A673 (cell line): ENCODE data around the gene RASD1. TPM values are rescaled to one million over a fixed set of nuclear protein-coding genes. Genes with fewer than 3 reads are reported as not detected.
A peak's percentile ranks its signal among the peaks of the same experiment; 100 is the strongest.

Experiments
- Bru-seq: library from RNA; stranded (reverse); fragments of 400-500 nt; gene quantifications from one replicate; lab custom pipeline; 2021; lab: Mats Ljungman, UMichigan
- BruChase-seq, 2 experiments: library from RNA; stranded (reverse); fragments of 400-500 nt; gene quantifications; one replicate each; lab custom pipeline; 2021; lab: Mats Ljungman, UMichigan
- BruUV-seq: library from RNA; stranded (reverse); fragments of 400-500 nt; replicated peaks from 2 replicates; lab custom pipeline; 2021; lab: Mats Ljungman, UMichigan
- CTCF ChIA-PET: fragments of 300-600 bp; sonication (Branson Sonifier 250); formaldehyde crosslinking; loops from one replicate; lab custom pipeline; 2022; ENCODE audit warnings: antibody characterized with exemption; lab: Charles Lee
- POLR2A ChIA-PET: fragments of 300-600 bp; sonication (Branson Sonifier 250); formaldehyde crosslinking; loops from one replicate; lab custom pipeline; 2022; ENCODE audit warnings: antibody characterized with exemption; ENCODE audit not compliant: low non-redundant PET; lab: Charles Lee
- DNase-seq: peaks from one replicate; pipeline ENCODE4 v3.0.0-alpha.2; 2015; ENCODE audit warnings: low spot score
- H3K27ac ChIP-seq: fragments of 200-600 bp; sonication (generic); 2 replicates; pipeline ENCODE4 v1.5.1; 2016; ENCODE audit warnings: mixed run types, low read depth, mild to moderate bottlenecking, mixed read lengths, antibody characterized with exemption, low read length; ENCODE audit not compliant: poor library complexity, severe bottlenecking
- H3K27me3 ChIP-seq: fragments of 200-600 bp; sonication (generic); replicated peaks from 2 replicates; pipeline ENCODE4 v1.6.1; 2017; ENCODE audit warnings: mixed run types, low read depth, mild to moderate bottlenecking, mixed read lengths, antibody characterized with exemption, low read length; ENCODE audit not compliant: insufficient read depth, poor library complexity
- H3K36me3 ChIP-seq: fragments of 200-600 bp; sonication (generic); 2 replicates; pipeline ENCODE4 v1.6.1; 2016; ENCODE audit warnings: mixed run types, mild to moderate bottlenecking, mixed read lengths, antibody characterized with exemption, low read length; ENCODE audit not compliant: insufficient read depth, poor library complexity, severe bottlenecking
- H3K4me1 ChIP-seq: fragments of 200-600 bp; sonication (generic); 2 replicates; pipeline ENCODE4 v1.6.1; 2017; ENCODE audit warnings: mixed run types, mild to moderate bottlenecking, mixed read lengths, antibody characterized with exemption, low read length; ENCODE audit not compliant: insufficient read depth, poor library complexity, severe bottlenecking
- H3K4me3 ChIP-seq: fragments of 200-600 bp; sonication (generic); 2 replicates; pipeline ENCODE4 v1.5.1; 2016; ENCODE audit warnings: low read depth, mixed run types, mild to moderate bottlenecking, mixed read lengths, low read length; ENCODE audit not compliant: poor library complexity, severe bottlenecking
- H3K9me3 ChIP-seq: fragments of 200-600 bp; sonication (generic); 2 replicates; pipeline ENCODE4 v1.6.1; 2016; ENCODE audit warnings: mixed run types, low read depth, mild to moderate bottlenecking, mixed read lengths, antibody characterized with exemption, low read length; ENCODE audit not compliant: poor library complexity, severe bottlenecking
- CTCF ChIP-seq: fragments of 300-800, 200-600 bp; sonication (generic); conservative IDR thresholded peaks from 2 replicates; pipeline ENCODE4 v1.5.1; 2017; ENCODE audit warnings: low read depth, mild to moderate bottlenecking, antibody characterized with exemption, low read length, moderate library complexity, mixed read lengths
- EZH2 ChIP-seq: fragments of 200-600 bp; sonication (generic); IDR thresholded peaks from 2 replicates; pipeline ENCODE4 v1.6.1; 2017; ENCODE audit warnings: borderline replicate concordance, low read depth, mild to moderate bottlenecking, mixed read lengths, antibody characterized with exemption, low read length; ENCODE audit not compliant: poor library complexity, severe bottlenecking
- intact Hi-C: fragments of 100-400 bp; cut with micrococcal nuclease; formaldehyde crosslinking; loops from one replicate; pipeline ENCODE4 v1.10.0; 2022; ENCODE audit not compliant: unreplicated experiment
- long read RNA-seq: library from polyadenylated mRNA; stranded (forward); transcript quantifications from one replicate; pipeline ENCODE4 v2.0.0, GENCODE V29; 2022
- total RNA-seq: library from RNA; stranded (reverse); gene quantifications from 2 replicates; pipeline ENCODE4 v1.2.3, GENCODE V29; 2021

RASD1 gene, protein sequence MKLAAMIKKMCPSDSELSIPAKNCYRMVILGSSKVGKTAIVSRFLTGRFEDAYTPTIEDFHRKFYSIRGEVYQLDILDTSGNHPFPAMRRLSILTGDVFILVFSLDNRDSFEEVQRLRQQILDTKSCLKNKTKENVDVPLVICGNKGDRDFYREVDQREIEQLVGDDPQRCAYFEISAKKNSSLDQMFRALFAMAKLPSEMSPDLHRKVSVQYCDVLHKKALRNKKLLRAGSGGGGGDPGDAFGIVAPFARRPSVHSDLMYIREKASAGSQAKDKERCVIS
- total RNA-seq (0.21 and 0.24 TPM in 2 replicates), Bru-seq, nascent RNA (percentile 18 among the genes with signal in this experiment), BruChase-seq, experiment 1, labeled RNA remaining after a 2-hour chase (not detected), BruChase-seq, experiment 2, labeled RNA remaining after a 6-hour chase (not detected)
- long read RNA-seq, partial matches to known transcripts, result 0 of 2 reads
- long read RNA-seq, other reads (novel, unspliced or antisense), result 0 of 2 reads

GRCh38 chr17:17496189-17497064, at the start of gene RASD1:
RASD1 (minus strand) TSS chr17:17496395; CDS start chr17:17496181, 214 bp downstream.
- TF ChIP-seq CTCF (peak; percentile 67), EZH2 (no peak)
- ChIA-PET POLR2A (no interaction called here), CTCF (interaction anchor here (0.6 to 2.3 kb wide), 11 partner anchors 15 to 498 kb away, joined by 3 to 26 read pairs (median 3); no protein-coding TSS in a partner anchor)
- H3K27me3 ChIP-seq, result peaks cover 13% of the 10 kb centered on the region
- peak within 1 kb of the TSS; percentile 38 for H3K27ac ChIP-seq
- H3K4me1 ChIP-seq, result peaks cover 36% of the 10 kb centered on the region
- DNase-seq, result peak; percentile 88
- BruUV-seq, result no TSS peak
- H3K36me3 ChIP-seq, result peaks cover 9% of the 10 kb centered on the region
- no peaks in the 10 kb centered on the region for H3K9me3 ChIP-seq
- intact Hi-C loops, result loop anchor here (1.0 to 10.0 kb wide), 6 partner anchors 74 to 538 kb away; partner anchors contain the start of genes ATPAF2 and GID4
- peak within 1 kb of the TSS; percentile 71 for H3K4me3 ChIP-seq

DNA sequence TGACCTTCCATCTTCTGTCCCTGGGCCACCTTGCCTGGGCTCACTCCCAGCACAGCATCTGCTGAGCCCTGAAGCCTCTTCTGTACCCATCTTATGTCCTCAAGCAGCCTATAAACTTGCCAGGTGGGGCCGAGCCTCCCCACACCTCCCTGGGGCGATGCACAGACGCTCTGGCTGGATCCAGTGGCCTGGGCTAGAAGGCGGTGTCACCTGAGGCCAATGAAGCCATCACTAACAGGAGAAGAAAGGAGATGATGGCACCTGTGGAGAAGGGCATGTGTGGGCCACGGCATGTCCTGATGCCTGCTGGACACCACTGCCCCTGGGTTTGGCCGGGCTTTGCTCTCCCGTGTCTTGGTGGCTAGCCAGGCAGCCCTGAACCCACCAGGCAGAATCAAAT, 49.8 kb upstream of the RASD1 start:
- DNase-seq, result no peak
- H3K4me1 ChIP-seq, result no peaks in the 10 kb centered on the region
- intact Hi-C loops, result no loop called here
- ChIA-PET POLR2A (no interaction called here), CTCF (no interaction called here)
- no peaks in the 10 kb centered on the region for H3K36me3 ChIP-seq
- no peaks in the 10 kb centered on the region for H3K27me3 ChIP-seq
- TF ChIP-seq EZH2, result no peak
- no peak for TF ChIP-seq CTCF
- H3K4me3 ChIP-seq, result no peak overlapping the region
- no TSS peak for BruUV-seq
- H3K9me3 ChIP-seq, result no peaks in the 10 kb centered on the region
- no peak overlapping the region for H3K27ac ChIP-seq

DNA sequence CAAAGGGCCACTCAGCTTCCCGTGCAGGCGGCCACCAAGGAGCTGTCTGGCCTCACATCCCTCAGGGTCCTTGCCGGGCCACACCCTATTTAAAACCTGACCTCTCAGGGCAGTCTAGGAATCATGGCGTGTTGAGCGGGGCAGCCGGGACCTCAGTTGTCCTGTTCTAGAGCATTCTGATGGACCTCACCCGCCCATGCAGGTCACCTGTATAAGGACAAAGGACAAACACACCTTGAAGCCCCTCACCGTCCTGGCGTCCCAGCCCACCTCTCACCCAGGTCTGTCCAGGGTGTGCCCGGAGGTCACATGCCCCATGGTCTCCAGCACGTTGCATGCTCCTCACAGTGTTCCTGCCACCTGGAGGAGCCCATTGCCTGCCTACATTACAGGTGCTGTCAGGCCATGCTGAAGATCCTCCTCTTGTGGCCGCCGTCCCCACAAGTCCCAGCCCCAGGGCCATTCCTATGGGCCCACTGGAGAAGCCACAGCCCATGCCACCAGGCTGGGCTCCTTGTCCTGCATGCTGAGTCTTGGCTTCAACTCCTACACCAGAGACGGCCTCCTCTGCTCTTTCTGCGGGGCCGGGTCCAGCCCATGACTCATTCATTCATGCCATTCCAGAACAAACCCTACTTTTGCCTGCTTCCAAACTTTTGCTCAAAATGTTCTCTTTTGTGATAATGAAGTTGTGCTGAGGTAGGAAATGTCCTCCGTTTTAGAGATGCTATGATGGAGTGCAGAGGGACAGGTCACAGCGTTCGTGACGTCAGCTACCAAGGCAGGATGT, 49.0 kb upstream of the RASD1 start:
- ChIA-PET POLR2A (no interaction called here), CTCF (no interaction called here)
- no peak for TF ChIP-seq EZH2
- no peak for TF ChIP-seq CTCF
- Histone ChIP-seq H3K36me3 (no peaks in the 10 kb centered on the region), H3K27me3 (no peaks in the 10 kb centered on the region), H3K27ac (no peak overlapping the region), H3K4me1 (no peaks in the 10 kb centered on the region), H3K9me3 (no peaks in the 10 kb centered on the region), H3K4me3 (no peak overlapping the region)
- BruUV-seq, result no TSS peak
- DNase-seq, result no peak
- intact Hi-C loops, result no loop called here
